COLO829 (cell line): Measurements from ENCODE around the gene PSMB5.
A peak's percentile ranks its signal among the peaks of the same experiment; 100 is the strongest.

Experiments used
- DNase-seq: peaks from one replicate; pipeline ENCODE4 v3.0.0; 2012; ENCODE audit warnings: low spot score

PSMB5 gene

DNA sequence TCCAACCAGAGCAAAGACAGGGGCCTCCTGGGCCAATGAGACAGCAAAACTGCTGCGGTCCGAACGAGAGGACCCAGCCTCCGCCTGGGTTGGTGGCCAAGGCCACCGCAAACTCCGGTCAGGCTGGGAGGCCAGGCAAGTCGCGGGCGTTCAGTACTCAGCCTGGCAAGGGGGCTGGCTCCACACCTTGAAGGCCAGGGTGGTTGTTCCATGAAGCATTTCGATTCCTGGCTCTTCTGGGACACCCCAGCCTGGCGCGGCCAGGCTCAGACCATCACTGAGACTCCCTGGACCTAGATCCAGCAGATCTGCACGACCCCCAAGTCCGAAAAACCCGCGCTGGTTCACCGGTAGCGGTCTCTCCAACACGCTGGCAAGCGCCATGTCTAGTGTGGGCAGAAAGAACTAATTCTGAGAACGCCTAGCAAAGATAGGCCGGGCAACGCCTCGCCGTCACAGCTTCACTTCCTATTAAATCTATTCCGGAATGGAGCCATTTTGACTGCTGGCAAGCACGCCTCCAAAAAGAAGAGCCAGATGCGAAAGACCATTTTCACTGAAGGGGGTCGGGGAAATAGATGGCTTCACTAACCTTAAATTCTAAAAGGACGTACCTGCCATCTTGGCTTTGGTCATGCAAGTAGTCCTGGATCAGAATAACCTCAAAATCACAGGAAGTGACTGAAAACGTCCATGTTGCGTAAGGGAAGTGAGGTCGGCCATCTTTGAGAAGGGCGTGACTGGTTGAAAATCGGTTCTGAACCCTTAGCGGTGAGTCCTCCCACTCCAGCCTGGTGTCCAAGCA, at the start of gene PSMB5:
Gene PSMB5 (minus strand): TSS at position 403 of the 805 bp plus-strand sequence. CDS start 19 bp downstream, at position 384.
- peak; percentile 98 for DNase-seq

DNA sequence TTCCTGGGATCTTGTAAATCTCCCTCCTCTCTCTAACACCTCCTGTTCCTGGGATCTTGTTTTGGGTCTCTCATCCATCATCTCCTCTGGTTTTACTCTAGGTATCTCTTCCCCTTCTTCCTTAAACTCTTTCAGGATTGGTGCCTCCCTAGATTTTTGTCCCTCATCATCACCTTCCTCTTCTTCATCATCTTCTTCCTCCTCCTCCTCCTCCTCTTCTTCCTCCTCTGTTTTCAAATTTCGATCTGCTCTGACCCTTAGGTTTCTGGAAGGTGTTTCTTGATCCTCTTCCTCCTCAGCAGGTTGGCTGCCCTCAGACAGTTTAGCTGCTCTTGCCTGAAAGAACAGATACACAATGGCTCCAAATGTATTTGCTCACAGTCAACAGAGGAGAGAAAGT, 45.8 kb upstream of the PSMB5 start:
- no peak for DNase-seq

DNA sequence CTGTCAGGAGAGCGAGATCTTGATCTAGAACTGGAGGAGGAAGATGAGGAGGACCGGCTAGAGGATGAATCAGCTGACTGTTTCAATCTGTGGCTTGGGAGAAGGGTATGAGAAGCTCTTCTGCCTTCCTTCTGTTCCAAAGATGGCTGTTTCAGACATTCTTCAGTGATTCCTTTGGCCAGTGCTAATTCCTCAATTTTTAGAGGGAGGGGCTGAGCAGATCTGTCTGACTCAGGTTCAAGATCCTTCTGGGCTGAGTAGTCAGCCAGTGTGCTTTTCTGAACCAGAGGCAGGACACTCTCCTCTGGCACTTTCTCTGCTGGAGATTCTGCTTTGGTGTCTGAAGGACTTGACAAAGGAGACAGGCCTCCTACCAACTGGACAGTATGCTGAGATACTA, 45.0 kb upstream of the PSMB5 start:
- DNase-seq = no peak

DNA sequence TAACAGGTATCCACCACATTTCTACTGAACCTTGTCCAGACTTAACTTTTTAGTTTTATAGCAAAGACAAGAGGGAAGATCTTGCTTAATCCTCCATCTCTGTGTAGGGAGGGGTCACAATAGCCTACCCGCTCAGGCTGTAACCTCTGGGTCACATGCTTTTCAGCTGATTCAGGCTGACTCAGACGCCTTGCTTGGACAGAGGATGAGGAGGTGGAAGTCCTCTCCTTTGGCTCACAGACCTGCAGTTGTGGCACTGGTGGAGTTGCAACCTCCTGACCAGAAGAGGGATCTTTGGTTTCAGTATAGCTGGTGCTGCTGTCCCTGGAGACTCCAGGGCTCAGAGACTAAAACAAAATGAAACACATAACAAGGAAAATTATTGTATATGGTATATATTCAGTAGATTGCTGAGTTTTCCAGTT, 44.0 kb upstream of the PSMB5 start:
- peak; percentile 84 for DNase-seq

DNA sequence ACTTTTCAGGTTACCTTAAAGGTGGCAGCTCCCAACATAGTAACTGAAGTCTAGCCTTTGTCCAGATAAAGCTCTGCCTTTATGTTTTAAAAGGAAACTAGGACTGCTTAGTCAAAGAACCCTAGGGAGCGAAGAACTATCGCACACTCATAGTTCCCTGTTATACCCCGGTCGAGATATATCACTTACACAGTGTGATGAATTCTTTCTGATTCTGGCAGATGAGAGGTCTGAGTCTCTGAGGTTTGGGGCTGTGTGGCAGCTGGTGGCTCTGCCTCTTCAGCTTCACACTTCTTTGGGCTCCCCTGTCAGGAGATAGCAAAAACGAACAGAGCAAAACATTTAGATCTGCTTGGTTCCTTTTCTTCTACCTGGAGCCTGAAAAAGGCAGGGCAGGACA, 43.3 kb upstream of the PSMB5 start:
- no peak for DNase-seq

DNA sequence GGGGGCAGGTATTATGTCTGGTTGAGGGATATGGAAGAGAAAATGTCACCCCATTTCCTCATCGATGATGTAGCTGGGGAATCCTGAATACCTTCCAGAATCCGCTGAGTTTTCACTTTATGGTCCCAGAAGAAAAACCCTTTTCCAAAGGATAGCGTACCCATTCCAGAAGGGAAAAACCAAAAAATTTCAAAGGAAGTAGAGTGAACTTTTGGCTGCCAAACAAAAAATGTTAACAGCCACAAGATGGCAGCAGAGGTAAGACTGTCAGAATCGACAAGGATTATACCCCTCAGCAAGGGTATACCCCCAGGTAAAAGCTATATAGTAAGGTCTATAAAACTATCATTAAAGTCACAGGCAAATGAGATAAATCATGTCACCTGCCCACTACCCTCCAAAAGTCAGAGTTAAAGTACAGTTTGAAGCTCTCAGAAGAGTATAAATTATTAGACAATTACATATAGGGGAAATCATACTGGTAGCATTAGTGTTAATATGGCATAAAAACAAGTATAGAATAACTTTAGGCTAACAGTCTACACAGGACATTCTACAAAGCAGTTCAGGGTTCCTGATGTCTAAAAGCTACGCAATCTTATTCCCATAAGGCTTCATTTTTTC, 42.2 kb upstream of the PSMB5 start:
- DNase-seq = no peak

DNA sequence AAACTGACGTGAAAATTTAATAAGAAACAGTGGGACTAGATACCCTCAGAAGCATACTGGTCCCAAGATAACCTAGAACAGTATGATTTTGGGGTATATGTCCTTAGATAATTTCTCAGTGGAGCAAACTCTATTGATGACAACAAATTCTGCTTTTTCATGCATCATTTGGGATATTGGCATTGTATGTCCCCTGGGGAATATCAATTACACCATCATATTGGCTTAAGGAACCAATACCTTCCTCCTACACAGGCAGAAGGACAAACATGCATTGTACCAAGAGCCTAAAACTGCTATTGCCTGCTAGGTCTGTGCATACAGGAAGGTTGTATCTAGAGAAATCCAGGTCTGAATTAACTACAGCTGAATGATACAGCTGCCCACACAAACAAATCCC, 40.2 kb upstream of the PSMB5 start:
- DNase-seq = no peak

DNA sequence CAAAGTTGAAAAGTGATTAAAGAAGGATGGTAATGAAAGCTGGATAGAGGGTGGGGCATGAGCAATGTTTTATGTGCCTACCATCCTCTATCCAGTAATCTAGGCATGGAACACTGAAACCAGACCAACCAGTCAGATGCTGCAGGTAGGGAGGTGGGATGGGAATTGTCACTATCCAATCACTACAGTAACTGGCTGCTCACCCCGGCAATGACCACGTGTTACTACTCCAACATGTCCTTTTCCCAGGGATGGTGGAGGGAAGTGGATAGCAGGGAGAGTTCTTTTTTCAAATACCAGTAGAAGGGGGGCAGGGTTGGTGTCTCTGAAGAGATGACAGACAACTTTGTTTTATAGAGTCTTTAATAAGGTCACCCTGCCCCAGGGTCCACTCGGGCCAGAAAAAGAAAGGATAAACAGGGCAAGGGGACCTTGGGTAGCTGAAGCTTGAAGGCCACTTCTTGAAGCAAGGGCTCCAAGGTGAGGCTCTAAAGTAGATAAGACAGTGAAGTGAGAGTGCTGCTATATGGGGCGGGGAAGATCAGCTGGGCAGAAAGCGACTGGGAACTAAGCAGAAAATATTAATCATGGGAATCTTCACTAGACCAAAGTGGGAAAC, 37.3 kb upstream of the PSMB5 start:
- DNase-seq = no peak

DNA sequence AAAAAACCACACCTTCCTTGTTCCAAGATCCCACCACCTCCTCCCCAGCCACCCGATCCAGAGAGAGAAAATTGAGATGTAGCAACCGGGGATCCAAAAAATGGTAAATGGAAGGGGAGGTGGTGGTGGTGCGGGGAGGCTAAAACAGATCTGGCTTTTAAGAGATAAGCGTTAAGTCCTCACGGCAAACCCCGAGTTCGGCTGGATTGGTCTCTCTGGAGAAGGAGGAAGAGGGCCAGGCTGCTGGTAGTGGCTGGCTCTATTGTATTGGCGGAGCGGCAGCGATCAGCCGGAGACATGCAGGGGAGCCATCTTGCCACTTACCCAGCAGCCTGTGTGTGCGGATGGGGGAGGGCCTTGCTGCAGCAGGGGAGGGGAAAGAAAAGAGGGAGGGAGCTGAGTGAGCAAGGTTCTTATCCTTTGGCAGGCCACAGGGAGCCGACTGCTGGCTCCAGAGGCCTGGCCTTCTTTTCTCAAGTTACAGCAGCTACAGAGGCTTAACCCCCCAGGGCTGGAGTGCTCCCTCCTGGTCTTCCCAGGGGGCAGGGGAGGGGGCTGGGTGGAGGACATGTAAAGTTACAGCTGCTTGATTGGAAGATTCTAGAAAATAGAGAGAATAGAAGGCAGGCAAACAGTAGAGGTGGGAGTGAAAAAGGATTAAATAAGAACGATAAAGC, 36.7 kb upstream of the PSMB5 start:
- peak; percentile 90 for DNase-seq

DNA sequence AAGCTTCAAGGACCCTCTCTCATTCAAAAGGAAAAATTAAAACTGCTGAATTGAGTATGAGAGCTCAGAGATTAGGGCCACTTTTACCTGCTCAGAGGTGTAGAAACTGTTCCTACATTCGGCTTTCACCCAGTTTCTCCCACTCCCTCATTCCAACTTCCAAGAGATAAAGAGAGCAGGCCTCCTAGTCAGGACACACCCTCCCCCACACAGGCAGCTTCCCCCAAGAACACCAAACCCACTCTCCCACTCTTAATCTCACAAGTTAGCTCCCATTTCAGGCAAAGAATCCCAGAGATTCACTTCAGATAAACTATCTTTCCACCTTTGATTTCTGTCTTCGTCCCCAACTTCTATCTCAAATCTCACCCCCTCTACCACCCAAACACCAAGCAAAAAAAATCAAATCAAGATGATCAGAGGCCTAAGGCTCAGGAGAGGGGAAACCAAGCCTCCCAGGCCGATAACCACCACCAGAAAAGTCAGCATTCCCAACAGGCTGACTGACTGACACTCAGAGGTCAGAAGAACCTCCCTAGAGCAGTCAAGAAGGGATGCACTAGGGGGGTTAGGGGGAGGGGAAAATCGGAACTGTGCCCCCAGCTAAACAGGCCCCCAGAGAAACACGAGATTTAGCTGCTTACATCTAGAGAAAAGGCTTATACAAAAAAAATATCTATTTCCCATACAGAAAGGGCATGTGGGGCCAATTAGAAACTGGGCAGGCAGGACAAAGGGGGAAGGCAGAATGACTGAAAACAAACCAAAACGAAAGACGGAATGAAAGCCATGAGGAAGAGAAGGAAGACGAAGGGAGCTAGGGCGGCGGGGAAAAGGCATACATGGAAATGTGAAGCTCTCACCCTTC, 35.8 kb upstream of the PSMB5 start:
- DNase-seq = no peak

DNA sequence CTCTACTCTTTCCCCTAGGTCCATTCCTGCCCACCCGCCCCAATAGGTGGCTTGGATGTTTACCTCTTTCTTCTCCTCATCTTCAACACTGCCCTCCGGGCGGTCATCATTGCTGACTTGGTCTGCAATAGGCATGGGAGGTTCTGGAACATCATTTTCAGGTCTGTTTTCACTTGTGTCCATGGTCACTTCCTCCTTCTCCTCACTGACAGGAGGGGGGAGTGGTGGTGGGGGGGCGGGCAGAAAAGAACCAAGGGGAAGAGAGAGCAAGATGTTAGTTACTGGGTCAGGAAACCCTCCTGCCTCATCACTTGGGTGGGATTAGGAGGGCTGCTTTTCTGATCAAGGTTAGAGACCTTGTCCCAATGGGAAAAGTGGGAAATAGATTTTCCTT, 34.7 kb upstream of the PSMB5 start:
- DNase-seq = no peak

DNA sequence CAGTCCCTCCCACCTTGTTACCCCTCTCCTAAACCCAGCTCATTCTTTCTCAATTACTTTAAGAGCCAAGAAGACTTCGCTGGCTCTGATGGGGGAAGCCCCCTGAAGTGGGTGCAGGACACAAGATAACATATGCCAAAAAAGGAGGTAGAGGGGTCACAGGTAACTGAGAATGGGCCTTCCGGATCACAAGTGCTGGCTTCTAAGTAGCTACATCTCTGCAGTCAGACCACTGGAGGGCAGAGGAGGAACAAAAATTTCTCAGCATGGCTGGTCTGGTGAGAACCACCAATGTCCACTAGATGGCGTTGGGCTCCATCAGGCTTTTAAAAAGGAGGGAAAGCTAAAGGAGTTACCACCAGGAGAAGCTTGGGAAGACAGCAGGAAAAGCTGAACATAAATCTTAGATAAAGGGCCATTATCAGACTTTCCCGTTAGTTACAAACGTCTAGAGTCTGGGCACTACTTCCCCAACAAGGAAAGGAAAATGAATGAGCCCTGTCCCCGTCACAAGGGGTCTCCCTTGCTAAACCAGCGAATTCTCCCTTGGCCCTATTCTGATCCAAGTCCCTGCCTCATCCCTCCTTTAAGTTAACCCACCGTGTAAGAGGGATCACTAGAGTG, 34.2 kb upstream of the PSMB5 start:
- DNase-seq = peak; percentile 95

DNA sequence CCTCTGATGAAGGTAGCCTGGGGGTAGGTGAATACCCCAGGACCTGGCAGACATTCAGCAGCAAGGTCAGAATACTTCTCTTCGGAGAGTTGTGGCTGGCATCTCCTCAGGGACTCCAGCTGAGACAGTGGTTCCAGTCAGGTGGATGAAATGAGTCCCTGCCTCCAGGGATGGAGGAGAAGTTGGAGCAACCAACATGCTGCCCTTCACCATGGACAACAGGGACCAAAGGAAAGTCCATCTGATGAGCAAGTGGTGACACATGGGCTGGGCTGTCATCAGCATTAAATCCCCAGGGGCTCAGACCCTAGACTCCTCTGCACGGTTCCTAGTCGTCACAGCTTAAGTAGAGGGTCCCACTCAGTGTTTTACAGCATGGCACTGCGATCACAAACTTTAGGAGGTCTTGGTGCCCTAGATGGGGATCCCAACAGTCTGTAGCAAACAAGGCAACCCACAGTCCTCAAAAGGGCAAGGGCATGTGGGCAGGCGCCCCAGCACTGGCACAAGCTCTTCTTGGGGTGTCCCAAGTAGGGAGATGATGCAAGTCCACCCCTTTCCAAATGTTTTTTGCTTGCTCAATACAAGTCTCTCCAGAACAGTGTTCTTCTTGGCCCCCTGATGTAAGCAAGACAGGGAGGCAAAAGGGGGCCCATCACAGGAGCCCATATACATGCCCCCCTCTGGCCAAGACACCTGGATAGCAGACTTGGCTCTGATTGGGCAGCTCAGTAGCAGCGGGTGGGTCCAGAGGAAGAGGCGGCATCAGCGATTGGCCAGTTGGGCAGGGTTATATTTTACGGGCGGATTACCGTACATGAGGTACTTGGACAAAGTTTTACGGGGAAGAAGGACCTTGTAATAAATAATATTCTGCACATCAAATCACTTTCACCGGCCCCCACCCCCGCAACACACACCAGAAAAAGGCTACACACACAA, 33.4 kb upstream of the PSMB5 start:
- DNase-seq = no peak

DNA sequence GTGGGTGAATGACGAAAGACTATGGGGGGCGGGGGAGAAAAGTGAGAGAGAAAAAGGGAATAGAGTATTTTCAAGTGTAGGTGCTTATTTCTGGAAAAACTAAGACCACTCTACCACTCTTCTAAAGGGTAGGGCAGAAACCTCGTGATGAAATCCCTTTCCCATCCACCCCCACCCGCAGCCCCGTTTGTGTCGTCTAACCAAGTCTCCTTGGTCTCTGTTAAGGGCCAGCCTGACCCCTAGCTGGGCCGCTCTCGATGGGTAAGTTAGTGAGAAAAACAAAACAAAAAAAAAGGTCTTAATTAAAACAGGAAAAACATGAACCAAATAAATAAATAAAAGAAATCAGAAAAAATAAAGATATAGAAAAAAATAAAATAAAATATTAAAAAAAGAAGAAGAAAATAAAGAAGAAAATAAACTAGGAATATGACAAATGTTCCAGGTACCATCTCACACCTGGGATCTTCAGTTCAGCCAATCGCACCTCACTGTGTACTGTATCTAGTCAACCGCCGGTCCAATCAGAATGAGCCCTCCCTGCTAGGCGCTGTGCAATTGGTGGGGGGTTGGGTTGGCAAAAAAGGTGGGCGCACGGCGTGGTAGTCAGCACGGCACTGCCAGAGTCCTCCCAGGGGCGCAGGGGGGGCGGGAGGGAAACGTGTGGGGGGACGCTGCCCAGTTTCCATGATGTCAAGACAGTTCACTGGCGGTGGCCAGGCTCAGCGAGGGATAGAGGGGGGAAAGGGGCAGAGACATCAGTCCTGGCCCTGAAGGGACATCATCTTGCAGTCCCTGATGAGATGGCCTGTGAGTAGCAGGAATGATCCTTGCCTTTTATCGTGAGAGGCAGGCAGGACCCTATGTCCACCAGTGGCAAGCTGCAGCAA, 32.4 kb upstream of the PSMB5 start:
- DNase-seq = no peak

DNA sequence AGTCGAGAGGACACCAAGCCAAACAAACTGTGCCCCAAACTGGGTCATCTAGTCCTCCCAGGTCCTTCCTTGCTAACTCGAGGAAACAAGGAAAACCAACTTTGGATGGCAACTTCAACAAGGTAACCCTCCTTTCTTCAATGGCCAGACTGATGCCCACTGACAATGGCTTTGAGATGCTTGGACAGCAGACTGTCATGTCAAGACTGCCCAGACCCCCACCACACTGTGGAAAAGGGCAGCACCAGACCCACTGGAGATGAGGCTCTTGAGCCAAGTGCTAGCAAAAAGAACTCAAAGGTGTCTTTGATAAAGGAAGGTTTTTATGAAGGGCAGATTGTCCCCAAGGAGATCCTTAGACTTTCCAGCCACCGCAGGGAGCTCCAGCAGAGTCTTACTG, 31.7 kb upstream of the PSMB5 start:
- DNase-seq = no peak

DNA sequence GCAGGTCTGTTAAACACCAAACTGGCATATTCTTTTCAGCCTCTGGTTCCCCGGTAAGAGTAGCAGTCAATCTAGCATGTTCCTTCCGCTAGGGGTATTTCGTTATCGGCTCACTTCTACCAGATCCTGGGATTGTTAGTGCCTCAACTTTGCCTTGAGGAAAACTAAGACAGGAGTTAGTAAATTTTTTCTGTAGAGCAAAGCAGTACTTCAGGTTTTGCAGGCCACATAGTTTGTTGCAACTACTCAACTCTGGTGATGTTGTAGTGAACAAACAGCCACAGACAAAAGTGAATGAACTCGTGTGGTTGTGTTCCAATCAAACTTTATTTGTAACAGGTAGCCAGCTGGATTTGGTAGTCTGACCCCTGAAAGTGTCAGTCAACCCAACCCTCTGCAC, 28.9 kb upstream of the PSMB5 start:
- DNase-seq = no peak

DNA sequence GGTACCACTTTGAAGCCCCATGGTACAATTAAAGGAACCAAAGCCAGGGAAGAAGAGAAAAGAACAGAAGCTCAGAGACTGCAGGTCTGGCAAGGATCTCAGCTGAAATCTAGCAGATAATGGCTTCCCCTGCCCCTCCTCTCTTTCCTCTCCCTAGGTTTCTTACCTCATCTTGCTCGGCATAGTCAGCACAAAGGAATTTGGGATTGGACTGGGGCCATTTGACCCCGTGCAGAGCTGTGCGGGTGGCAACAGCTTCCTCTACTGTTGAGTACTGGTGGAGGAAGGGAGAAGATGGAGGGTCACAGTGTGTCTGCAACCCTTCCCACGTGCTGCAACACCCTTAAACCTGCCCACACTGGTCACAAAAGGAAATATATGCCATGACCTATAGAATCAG, 27.3 kb upstream of the PSMB5 start:
- peak; percentile 79 for DNase-seq

DNA sequence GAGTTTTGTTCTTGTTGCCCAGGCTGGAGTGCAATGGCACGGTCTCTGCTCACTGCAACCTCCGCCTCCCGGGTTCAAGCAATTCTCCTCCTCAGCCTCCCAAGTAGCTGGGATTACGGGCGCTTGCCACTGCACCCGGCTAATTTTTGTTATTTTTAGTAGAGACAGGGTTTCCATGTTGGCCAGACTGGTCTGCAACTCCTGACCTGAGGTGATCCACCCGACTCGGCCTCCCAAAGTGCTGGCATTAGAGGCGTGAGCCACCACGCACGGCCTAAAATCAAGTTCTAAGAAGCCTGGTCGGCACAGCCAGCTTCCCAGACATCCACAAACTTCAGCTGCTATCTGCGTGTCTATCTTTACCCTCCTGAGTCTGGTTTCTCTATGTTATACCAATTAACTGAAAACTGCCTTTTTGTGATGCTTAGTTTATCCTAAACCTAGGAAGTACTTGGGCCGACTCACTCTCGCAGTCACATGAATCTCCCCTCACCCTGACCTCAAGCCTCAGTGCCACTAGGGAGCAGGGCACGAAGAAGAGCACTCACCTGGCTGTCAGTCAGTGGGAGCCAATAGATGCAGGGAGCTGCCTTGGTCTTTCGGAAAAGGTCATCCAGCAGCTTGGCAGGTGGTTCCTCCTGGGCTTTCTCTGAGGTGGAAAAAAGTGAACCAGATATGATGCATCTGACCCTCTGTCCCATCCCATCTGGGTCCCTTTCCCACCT, 26.0 kb upstream of the PSMB5 start:
- DNase-seq = no peak
